SK-N-SH treated with all-trans-retinoic acid at 6 μM for 48 hours (cell line): ENCODE results near the gene OSCP1.

Experiments used
- CREB5 ChIP-seq: fragments of 250-450 bp; sonication (Bioruptor Pico); IDR thresholded peaks from 2 replicates; pipeline ENCODE4 v1.5.1; 2020; ENCODE audit warnings: low read depth, mild to moderate bottlenecking, moderate library complexity
- ISL1 ChIP-seq: fragments of 250-450 bp; sonication (Bioruptor Pico); IDR thresholded peaks from 2 replicates; pipeline ENCODE4 v2.1.2; 2022; ENCODE audit warnings: mild to moderate bottlenecking, moderate library complexity
- ZC3H10 ChIP-seq: fragments of 250-450 bp; sonication (Bioruptor Pico); IDR thresholded peaks from 2 replicates; pipeline ENCODE4 v1.5.1; 2021; ENCODE audit warnings: mild to moderate bottlenecking, moderate library complexity
- ZFP3 ChIP-seq: fragments of 250-450 bp; sonication (Bioruptor Pico); IDR thresholded peaks from 2 replicates; pipeline ENCODE4 v1.5.0; 2020; ENCODE audit warnings: mild to moderate bottlenecking, moderate library complexity
- ZFP30 ChIP-seq: fragments of 450-650 bp; formaldehyde crosslinking; IDR thresholded peaks from 2 replicates; pipeline ENCODE4 v1.5.0; 2022; ENCODE audit warnings: mild to moderate bottlenecking, moderate library complexity
- ZNF8 ChIP-seq: fragments of 450-650 bp; formaldehyde crosslinking; IDR thresholded peaks from 2 replicates; pipeline ENCODE4 v1.5.0; 2020; ENCODE audit warnings: mild to moderate bottlenecking, moderate library complexity
- TF ChIP-seq, protein P1 (sequence below): fragments of 250-450 bp; sonication (Bioruptor Pico); IDR thresholded peaks from 2 replicates; pipeline ENCODE4 v1.5.1; 2021; ENCODE audit warnings: mild to moderate bottlenecking, moderate library complexity
- TF ChIP-seq, protein P2 (sequence below): fragments of 250-450 bp; sonication (Bioruptor Pico); IDR thresholded peaks from 2 replicates; pipeline ENCODE4 v1.8.0; 2020; ENCODE audit warnings: mild to moderate bottlenecking, moderate library complexity, borderline replicate concordance

DNA sequence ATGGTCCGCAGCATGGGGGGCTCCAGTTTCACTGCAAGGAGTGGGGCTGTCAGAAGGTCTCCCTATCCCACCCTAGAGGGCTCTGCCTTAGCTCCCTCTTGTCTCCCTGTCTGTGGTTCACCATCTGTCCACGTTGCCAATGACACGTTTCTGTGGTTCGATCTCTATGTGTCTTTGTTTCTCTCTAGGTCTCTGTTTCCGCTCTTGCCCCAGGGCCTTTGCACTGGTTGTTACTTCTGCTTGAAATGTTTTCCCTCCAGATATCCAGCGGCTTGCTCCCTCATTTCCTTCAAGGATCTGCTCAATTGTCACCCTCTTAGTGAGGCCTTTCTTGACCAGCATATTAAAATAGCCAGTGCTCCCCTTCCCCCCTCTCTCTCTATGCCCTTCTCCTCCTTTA lies 22.4 kb upstream of the OSCP1 start:
- TF ChIP-seq ZNF8 (CRISPR knock-in tag): no peak
- TF ChIP-seq, protein P1, sequence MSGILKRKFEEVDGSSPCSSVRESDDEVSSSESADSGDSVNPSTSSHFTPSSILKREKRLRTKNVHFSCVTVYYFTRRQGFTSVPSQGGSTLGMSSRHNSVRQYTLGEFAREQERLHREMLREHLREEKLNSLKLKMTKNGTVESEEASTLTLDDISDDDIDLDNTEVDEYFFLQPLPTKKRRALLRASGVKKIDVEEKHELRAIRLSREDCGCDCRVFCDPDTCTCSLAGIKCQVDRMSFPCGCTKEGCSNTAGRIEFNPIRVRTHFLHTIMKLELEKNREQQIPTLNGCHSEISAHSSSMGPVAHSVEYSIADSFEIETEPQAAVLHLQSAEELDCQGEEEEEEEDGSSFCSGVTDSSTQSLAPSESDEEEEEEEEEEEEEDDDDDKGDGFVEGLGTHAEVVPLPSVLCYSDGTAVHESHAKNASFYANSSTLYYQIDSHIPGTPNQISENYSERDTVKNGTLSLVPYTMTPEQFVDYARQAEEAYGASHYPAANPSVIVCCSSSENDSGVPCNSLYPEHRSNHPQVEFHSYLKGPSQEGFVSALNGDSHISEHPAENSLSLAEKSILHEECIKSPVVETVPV (CRISPR knock-in tag): no peak
- TF ChIP-seq CREB5: no peak
- no peak for TF ChIP-seq ZFP3
- TF ChIP-seq, protein P2, sequence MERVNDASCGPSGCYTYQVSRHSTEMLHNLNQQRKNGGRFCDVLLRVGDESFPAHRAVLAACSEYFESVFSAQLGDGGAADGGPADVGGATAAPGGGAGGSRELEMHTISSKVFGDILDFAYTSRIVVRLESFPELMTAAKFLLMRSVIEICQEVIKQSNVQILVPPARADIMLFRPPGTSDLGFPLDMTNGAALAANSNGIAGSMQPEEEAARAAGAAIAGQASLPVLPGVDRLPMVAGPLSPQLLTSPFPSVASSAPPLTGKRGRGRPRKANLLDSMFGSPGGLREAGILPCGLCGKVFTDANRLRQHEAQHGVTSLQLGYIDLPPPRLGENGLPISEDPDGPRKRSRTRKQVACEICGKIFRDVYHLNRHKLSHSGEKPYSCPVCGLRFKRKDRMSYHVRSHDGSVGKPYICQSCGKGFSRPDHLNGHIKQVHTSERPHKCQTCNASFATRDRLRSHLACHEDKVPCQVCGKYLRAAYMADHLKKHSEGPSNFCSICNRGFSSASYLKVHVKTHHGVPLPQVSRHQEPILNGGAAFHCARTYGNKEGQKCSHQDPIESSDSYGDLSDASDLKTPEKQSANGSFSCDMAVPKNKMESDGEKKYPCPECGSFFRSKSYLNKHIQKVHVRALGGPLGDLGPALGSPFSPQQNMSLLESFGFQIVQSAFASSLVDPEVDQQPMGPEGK (CRISPR knock-in tag): no peak
- TF ChIP-seq ZC3H10 (CRISPR knock-in tag): no peak
- no peak for TF ChIP-seq ZFP30 (CRISPR knock-in tag)
- no peak for TF ChIP-seq ISL1 (CRISPR knock-in tag)
